Fibroblast of mammary gland (primary cell): ENCODE results near the gene NRSN2.
"Not testable (repeated sequence)": the region's sequence is repeated elsewhere in the genome, so short reads cannot be mapped to it uniquely, and the experiment has no call there.

Experiments
- DNase-seq: peaks from one replicate; pipeline ENCODE4 v3.0.0-alpha.2; 2010; ENCODE audit warnings: low read depth
- H3K4me3 ChIP-seq: 2 replicates; pipeline ENCODE4 v1.5.1; 2011; ENCODE audit warnings: low read depth, mild to moderate bottlenecking, low read length, moderate library complexity; ENCODE audit not compliant: control insufficient read depth
- CTCF ChIP-seq: conservative IDR thresholded peaks from 2 replicates; pipeline ENCODE4 v1.5.1; 2011; ENCODE audit warnings: low read depth, low read length, inconsistent platforms; ENCODE audit not compliant: control insufficient read depth, insufficient read depth

NRSN2 gene

GRCh38 chr20:329851-330232 is 17.1 kb upstream of the NRSN2 start:
- no peak for DNase-seq
- TF ChIP-seq CTCF: no peak
- no peak overlapping the region for H3K4me3 ChIP-seq

GRCh38 chr20:330233-331149 is 16.4 kb upstream of the NRSN2 start:
- no peak overlapping the region for H3K4me3 ChIP-seq
- peak; percentile 83 for DNase-seq
- TF ChIP-seq CTCF: peak; percentile 93

- no peak for TF ChIP-seq CTCF
- DNase-seq: no peak
- H3K4me3 ChIP-seq: no peak overlapping the region
Observed at GRCh38 chr20:334578-334977, 12.3 kb upstream of the NRSN2 start.

- not testable (repeated sequence) for H3K4me3 ChIP-seq, DNase-seq
Observed at GRCh38 chr20:336040-336439, 10.9 kb upstream of the NRSN2 start.

GRCh38 chr20:341682-342081 is 5.2 kb upstream of the NRSN2 start:
- no peak overlapping the region for H3K4me3 ChIP-seq
- DNase-seq: peak; percentile 96
- TF ChIP-seq CTCF: no peak

GRCh38 chr20:343107-343506 is 3.8 kb upstream of the NRSN2 start:
- DNase-seq: no peak
- no peak overlapping the region for H3K4me3 ChIP-seq
- TF ChIP-seq CTCF: no peak

- no peak for TF ChIP-seq CTCF
- peak overlapping the region; percentile 77 for H3K4me3 ChIP-seq
- no peak for DNase-seq
Observed at GRCh38 chr20:346033-346639, 775 bp upstream of the NRSN2 start.
